Parathyroid adenoma (tissue), 2 donors: ENCODE results near the gene SSX2IP.

Experiments
- H2AFZ ChIP-seq: fragments of 300-600 bp; sonication (generic); one replicate; pipeline ENCODE4 v1.7.0; 2017; ENCODE audit warnings: antibody characterized with exemption, mild to moderate bottlenecking
- H3K27ac ChIP-seq: fragments of 300-600 bp; sonication (generic); one replicate; pipeline ENCODE4 v1.7.0; 2017
- H3K27me3 ChIP-seq: fragments of 300-600 bp; sonication (generic); one replicate; pipeline ENCODE4 v1.7.0; 2017; ENCODE audit warnings: low read length; ENCODE audit not compliant: control insufficient read depth, insufficient read depth
- H3K36me3 ChIP-seq: fragments of 300-600 bp; sonication (generic); one replicate; pipeline ENCODE4 v1.7.0; 2017; ENCODE audit warnings: low read length; ENCODE audit not compliant: control insufficient read depth, insufficient read depth
- H3K4me1 ChIP-seq: fragments of 300-600 bp; sonication (generic); one replicate; pipeline ENCODE4 v1.7.0; 2017; ENCODE audit warnings: control low read depth
- H3K4me2 ChIP-seq: fragments of 300-600 bp; sonication (generic); one replicate; pipeline ENCODE4 v1.7.0; 2017; ENCODE audit warnings: low read length
- H3K4me3 ChIP-seq: fragments of 300-600 bp; sonication (generic); one replicate; pipeline ENCODE4 v1.7.0; 2017; ENCODE audit warnings: low read depth, low read length
- H3K79me2 ChIP-seq: fragments of 300-600 bp; sonication (generic); one replicate; pipeline ENCODE4 v1.7.0; 2017; ENCODE audit warnings: control low read depth
- H3K9ac ChIP-seq: fragments of 300-600 bp; sonication (generic); one replicate; pipeline ENCODE4 v1.7.0; 2017; ENCODE audit warnings: mild to moderate bottlenecking
- H3K9me3 ChIP-seq: fragments of 300-600 bp; sonication (generic); one replicate; pipeline ENCODE4 v1.7.0; 2017; ENCODE audit warnings: low read length; ENCODE audit not compliant: control insufficient read depth
- TF ChIP-seq, protein P1 (sequence below): fragments of 300-600 bp; sonication (generic); IDR thresholded peaks from one replicate; pipeline ENCODE4 v1.7.0; 2017; ENCODE audit warnings: antibody characterized with exemption, mild to moderate bottlenecking
- donor health status: primary hyperparathyroidism.

Gene SSX2IP

DNA sequence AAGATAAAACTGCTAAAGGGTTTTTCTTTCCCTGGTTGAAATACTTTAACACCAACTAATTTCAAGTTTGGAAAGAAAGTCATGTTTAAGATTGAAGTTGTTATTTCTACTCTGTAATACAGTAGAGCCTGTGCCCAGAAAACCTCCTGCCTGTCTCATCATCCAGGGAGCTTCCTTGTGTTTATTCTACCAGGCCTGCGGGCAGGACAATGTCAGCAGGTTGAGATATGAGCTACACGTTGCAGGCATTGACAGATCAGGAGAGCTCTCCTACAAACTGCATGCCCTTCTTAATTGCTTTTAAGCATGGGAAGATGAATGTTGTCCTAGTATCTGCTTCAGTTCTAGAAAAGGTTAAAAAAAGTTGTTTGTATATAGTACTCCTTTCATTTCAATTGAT lies 72.9 kb downstream of the SSX2IP start:
- no peak overlapping the region for H3K27ac ChIP-seq

DNA sequence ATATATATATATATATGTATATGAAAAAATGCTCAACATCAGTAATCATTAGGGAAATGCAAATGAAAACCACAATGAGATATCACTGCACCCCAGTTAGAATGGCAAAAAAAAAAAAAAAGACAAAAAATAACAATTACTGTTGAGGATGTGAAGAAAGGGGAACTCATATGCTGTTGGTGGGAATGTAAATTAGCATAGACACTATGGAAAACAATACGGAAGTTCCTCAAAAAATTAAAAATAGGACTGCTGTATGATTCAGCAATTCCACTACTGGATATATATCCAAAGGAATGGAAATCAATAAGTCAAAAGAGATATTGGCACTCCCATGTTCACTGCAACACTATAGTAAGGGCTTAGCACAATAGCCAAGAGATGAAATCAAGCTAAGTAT lies 74.5 kb downstream of the SSX2IP start:
- Histone ChIP-seq H3K27ac (no peak overlapping the region), H3K36me3 (no peaks in the 10 kb centered on the region), H3K4me2 (no peak overlapping the region), H3K4me3 (no peak overlapping the region), H3K9me3 (no peaks in the 10 kb centered on the region), H2AFZ (no peak overlapping the region), H3K4me1 (no peaks in the 10 kb centered on the region), H3K27me3 (no peaks in the 10 kb centered on the region), H3K9ac (no peak overlapping the region), H3K79me2 (no peaks in the 10 kb centered on the region)
- TF ChIP-seq, protein P1, sequence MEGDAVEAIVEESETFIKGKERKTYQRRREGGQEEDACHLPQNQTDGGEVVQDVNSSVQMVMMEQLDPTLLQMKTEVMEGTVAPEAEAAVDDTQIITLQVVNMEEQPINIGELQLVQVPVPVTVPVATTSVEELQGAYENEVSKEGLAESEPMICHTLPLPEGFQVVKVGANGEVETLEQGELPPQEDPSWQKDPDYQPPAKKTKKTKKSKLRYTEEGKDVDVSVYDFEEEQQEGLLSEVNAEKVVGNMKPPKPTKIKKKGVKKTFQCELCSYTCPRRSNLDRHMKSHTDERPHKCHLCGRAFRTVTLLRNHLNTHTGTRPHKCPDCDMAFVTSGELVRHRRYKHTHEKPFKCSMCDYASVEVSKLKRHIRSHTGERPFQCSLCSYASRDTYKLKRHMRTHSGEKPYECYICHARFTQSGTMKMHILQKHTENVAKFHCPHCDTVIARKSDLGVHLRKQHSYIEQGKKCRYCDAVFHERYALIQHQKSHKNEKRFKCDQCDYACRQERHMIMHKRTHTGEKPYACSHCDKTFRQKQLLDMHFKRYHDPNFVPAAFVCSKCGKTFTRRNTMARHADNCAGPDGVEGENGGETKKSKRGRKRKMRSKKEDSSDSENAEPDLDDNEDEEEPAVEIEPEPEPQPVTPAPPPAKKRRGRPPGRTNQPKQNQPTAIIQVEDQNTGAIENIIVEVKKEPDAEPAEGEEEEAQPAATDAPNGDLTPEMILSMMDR = no peak

More for the DNA sequence above, 72.9 kb downstream of the SSX2IP start:
- Histone ChIP-seq H3K27me3 (no peaks in the 10 kb centered on the region), H3K36me3 (no peaks in the 10 kb centered on the region), H3K9ac (no peak overlapping the region), H3K4me1 (no peaks in the 10 kb centered on the region), H2AFZ (no peak overlapping the region), H3K9me3 (no peaks in the 10 kb centered on the region), H3K4me2 (no peak overlapping the region), H3K4me3 (no peak overlapping the region), H3K79me2 (no peaks in the 10 kb centered on the region)
- TF ChIP-seq, protein P1 = no peak

DNA sequence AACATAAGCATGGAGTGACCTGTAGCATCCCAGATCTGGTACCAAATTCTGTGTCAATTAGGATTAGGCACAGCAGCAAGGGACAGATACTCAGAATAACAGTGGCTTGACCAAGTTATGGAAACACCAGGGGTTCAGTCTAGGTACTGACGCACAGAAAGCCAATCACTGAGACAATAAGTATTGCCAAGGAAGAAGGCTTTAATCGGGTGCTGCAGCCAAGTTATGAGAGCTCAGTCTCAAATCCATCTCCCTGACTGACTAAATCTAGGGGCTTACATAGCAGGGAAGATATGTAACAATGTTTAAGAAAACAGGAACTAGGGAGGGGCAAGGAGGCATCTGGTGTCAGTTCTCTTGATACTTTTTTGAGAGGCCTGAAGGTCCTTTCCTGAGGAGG lies 76.4 kb downstream of the SSX2IP start:
- H3K36me3 ChIP-seq = no peaks in the 10 kb centered on the region
- no peak overlapping the region for H3K4me3 ChIP-seq
- H3K4me1 ChIP-seq = no peaks in the 10 kb centered on the region
- no peaks in the 10 kb centered on the region for H3K27me3 ChIP-seq
- no peak overlapping the region for H2AFZ ChIP-seq
- no peaks in the 10 kb centered on the region for H3K79me2 ChIP-seq
- no peak overlapping the region for H3K27ac ChIP-seq
- H3K4me2 ChIP-seq = no peak overlapping the region
- H3K9me3 ChIP-seq = no peaks in the 10 kb centered on the region
- TF ChIP-seq, protein P1 = no peak
- H3K9ac ChIP-seq = no peak overlapping the region

DNA sequence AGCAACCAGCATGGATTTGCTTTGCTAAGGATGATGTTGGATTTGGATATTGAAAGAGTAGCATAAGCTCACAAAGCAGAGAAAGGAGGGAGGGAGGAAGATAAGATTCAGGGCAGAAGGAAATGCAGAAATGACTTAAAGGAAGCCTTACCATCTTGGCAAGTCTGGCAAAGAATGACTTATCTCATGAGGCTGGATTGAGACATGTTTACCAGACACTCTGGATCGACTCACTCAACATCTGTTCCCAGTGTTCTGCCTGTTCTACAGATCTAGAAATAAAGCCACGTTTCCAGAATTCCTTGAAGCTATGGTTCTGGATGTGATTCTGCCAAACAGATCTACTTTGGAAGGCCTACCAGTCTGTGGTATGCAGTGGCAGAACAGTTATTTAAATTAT lies 77.2 kb downstream of the SSX2IP start:
- Histone ChIP-seq H3K79me2 (no peaks in the 10 kb centered on the region), H3K4me1 (no peaks in the 10 kb centered on the region), H2AFZ (no peak overlapping the region), H3K36me3 (no peaks in the 10 kb centered on the region), H3K9ac (no peak overlapping the region), H3K27ac (no peak overlapping the region), H3K9me3 (no peaks in the 10 kb centered on the region), H3K4me3 (no peak overlapping the region), H3K27me3 (no peaks in the 10 kb centered on the region), H3K4me2 (no peak overlapping the region)
- TF ChIP-seq, protein P1 = no peak

DNA sequence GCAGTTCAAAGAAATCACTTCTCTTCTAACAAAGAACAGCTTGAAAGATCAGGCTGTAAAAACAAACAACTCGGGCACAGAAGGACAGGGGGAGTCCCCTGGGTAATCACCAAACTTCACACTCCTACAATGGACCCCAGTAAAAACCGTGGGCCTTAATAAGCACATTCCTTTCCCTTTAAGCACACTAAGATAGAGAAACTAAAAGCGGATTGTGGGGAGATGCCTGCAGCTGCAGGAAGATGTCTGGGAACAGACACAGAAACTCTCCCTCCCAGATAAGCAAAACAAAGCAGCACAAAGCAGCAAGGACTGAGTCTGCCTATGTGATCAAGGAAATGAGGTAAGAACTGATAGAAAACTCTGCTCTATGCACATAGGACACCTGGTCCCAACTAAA lies 78.5 kb downstream of the SSX2IP start:
- H3K4me3 ChIP-seq = no peak overlapping the region
- H3K27me3 ChIP-seq = no peaks in the 10 kb centered on the region
- no peak overlapping the region for H2AFZ ChIP-seq
- H3K4me1 ChIP-seq = no peaks in the 10 kb centered on the region
- H3K79me2 ChIP-seq = no peaks in the 10 kb centered on the region
- no peaks in the 10 kb centered on the region for H3K9me3 ChIP-seq
- TF ChIP-seq, protein P1 = no peak
- no peak overlapping the region for H3K27ac ChIP-seq
- no peaks in the 10 kb centered on the region for H3K36me3 ChIP-seq
- H3K4me2 ChIP-seq = no peak overlapping the region
- H3K9ac ChIP-seq = no peak overlapping the region
